K562 (cell line): ENCODE measurements around the gene RIOK3. TPM values are rescaled to one million over a fixed set of nuclear protein-coding genes. Genes with fewer than 3 reads are reported as not detected.
A peak's percentile ranks its signal among the peaks of the same experiment; 100 is the strongest.

ENCODE experiments used
- BCL6 ChIP-seq: fragments of 250-450 bp; sonication (Bioruptor Pico); IDR thresholded peaks from 2 replicates; pipeline ENCODE4 v1.4.0; 2020
- CHD1 ChIP-seq: fragments of 200-600 bp; sonication (generic); IDR thresholded peaks from one replicate; pipeline ENCODE4 v1.6.1; 2012; ENCODE audit warnings: mild to moderate bottlenecking, moderate library complexity, low read length, inconsistent platforms
- CTCFL ChIP-seq: IDR thresholded peaks from 2 replicates; pipeline ENCODE4 v1.6.1; 2011; ENCODE audit warnings: borderline replicate concordance, low read depth, mild to moderate bottlenecking, moderate library complexity, low read length; ENCODE audit not compliant: insufficient read depth, poor library complexity, severe bottlenecking
- ESRRB ChIP-seq: fragments of 250-450 bp; sonication (Bioruptor Pico); IDR thresholded peaks from 2 replicates; pipeline ENCODE4 v1.5.0; 2020; ENCODE audit warnings: mild to moderate bottlenecking, moderate library complexity, borderline replicate concordance
- SMARCA4 ChIP-seq: fragments of 450-650 bp; IDR thresholded peaks from 2 replicates; pipeline ENCODE4 v1.6.1; 2016
- STAT5B ChIP-seq: fragments of 250-450 bp; sonication (Bioruptor Pico); IDR thresholded peaks from 2 replicates; pipeline ENCODE4 v1.8.0; 2021; ENCODE audit warnings: mild to moderate bottlenecking, inconsistent platforms
- TEAD4 ChIP-seq, 2 experiments: sonication (generic) in 1 of 2; formaldehyde crosslinking in 1 of 2; IDR thresholded peaks; 2 replicates each; pipeline versions ENCODE4 v1.6.1 to v1.8.0; 2012 to 2022; ENCODE audit warnings: borderline replicate concordance in 1 of 2, inconsistent platforms in 1 of 2, low read length in 1 of 2, mild to moderate bottlenecking in 1 of 2, missing genetic modification reagents in 1 of 2
- THRA ChIP-seq: fragments of 450-650 bp; IDR thresholded peaks from 2 replicates; pipeline ENCODE4 v1.6.1; 2017; ENCODE audit warnings: mild to moderate bottlenecking, moderate library complexity
- THRB ChIP-seq: fragments of 450-650 bp; formaldehyde crosslinking; conservative IDR thresholded peaks from 2 replicates; pipeline ENCODE4 v1.4.0; 2022; ENCODE audit warnings: mild to moderate bottlenecking, missing genetic modification characterization
- ZNF444 ChIP-seq: fragments of 250-450 bp; sonication (Bioruptor Pico); IDR thresholded peaks from 2 replicates; pipeline ENCODE4 v1.4.0; 2020; ENCODE audit warnings: mild to moderate bottlenecking, moderate library complexity
- ZNF740 ChIP-seq, 3 experiments: fragments of 200-800 bp in 1 of 3; sonication (Bioruptor generic) in 1 of 3; sonication (generic) in 1 of 3; formaldehyde crosslinking in 1 of 3; IDR thresholded peaks; 2 replicates each; pipeline versions ENCODE4 v1.6.1 to v1.8.0; 2016 to 2022; ENCODE audit warnings: mild to moderate bottlenecking in 2 of 3, missing compliant biosample characterization in 2 of 3, missing genetic modification characterization in 2 of 3, missing genetic modification reagents in 1 of 3
- polyA plus RNA-seq, 8 experiments: library from polyadenylated mRNA; depleted of rRNA in 4 of 8; stranded (reverse) in 5 of 8; unstranded in 3 of 8; fragments of >200 nt; fragmentation: Nextera tagmentation in 2 of 8; fragmentation: Illumina TruSeq in 1 of 8; extraction: Ambion mirVana in 2 of 8; extraction: Trizol in 1 of 8; gene quantifications; 2 replicates each; pipeline versions ENCODE4 v1.2.1 to v1.2.3, GENCODE V29; 2011 to 2014; ENCODE audit warnings: inconsistent platforms in 1 of 8, missing spikeins in 1 of 8
- total RNA-seq, 7 experiments: library from RNA; depleted of rRNA in 6 of 7; stranded (reverse); fragments of >200 nt in 6 of 7; fragmentation: Illumina TruSeq in 2 of 7; extraction: Trizol in 2 of 7; gene quantifications; 2 replicates each; pipeline versions ENCODE4 v1.2.1 to v1.2.3, GENCODE V29; 2011 to 2021; ENCODE audit warnings: low replicate concordance in 1 of 7
- TF ChIP-seq, protein P1 (sequence below): sonication (generic); formaldehyde crosslinking; IDR thresholded peaks from 2 replicates; pipeline ENCODE4 v1.8.0; 2022; ENCODE audit warnings: mild to moderate bottlenecking, missing genetic modification reagents
- TF ChIP-seq, protein P2 (sequence below): sonication (generic); formaldehyde crosslinking; IDR thresholded peaks from 2 replicates; pipeline ENCODE4 v1.8.0; 2022; ENCODE audit warnings: mild to moderate bottlenecking, missing genetic modification reagents

RIOK3 gene
- total and polyA plus RNA-seq, 9 of the 15 experiments (the other 6 are each of a cell fraction or from before 2014, with no cell fraction given), result 21.4 to 89.5 (median 62.9) TPM

DNA sequence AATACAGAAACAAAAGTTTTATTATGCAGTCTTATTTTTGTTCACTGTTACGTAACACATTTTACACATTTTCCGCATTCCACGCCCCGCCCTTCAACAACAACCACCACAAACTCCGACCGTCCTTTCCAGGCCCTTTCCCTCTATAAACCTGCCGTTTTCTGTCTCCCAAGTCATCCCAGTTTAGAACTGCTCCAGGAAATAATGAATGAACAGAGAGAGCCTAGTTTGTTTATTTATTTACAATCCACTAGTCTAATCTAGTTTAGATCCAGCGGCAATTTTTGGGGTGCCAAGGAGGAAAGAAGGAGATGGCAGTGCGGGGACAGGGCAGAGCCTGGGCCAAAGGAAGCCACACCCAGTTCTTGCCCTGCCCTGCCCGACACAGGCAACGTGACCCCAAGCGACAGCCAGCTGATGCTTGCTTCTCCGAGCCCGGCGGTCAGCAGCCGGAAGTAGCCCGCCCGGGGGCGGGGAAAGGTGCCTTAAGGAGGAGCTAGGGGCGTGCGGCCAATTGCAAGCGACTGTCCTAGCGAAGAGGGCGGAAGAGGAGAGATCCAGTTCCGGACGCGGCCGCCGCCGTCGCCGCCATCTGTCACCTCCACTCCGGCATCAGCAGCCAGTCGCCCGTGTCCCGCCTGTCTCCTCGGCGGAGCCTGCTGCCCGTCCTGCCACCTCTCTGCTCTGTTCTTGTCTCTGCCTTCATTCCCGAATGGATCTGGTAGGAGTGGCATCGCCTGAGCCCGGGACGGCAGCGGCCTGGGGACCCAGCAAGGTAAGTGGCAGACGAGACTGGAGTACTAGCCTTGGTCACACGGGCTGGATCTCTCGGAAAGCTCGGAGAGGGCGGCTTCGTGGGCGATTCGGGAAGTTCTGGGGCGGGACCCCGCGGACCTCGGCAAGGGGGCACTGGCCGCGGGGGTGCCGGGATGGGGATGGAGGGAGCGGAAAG is at the start of gene RIOK3 (continued):
- TF ChIP-seq THRA, result no peak
- TF ChIP-seq ESRRB (CRISPR knock-in tag), result no peak
- TF ChIP-seq BCL6, result no peak
- TF ChIP-seq, protein P1, sequence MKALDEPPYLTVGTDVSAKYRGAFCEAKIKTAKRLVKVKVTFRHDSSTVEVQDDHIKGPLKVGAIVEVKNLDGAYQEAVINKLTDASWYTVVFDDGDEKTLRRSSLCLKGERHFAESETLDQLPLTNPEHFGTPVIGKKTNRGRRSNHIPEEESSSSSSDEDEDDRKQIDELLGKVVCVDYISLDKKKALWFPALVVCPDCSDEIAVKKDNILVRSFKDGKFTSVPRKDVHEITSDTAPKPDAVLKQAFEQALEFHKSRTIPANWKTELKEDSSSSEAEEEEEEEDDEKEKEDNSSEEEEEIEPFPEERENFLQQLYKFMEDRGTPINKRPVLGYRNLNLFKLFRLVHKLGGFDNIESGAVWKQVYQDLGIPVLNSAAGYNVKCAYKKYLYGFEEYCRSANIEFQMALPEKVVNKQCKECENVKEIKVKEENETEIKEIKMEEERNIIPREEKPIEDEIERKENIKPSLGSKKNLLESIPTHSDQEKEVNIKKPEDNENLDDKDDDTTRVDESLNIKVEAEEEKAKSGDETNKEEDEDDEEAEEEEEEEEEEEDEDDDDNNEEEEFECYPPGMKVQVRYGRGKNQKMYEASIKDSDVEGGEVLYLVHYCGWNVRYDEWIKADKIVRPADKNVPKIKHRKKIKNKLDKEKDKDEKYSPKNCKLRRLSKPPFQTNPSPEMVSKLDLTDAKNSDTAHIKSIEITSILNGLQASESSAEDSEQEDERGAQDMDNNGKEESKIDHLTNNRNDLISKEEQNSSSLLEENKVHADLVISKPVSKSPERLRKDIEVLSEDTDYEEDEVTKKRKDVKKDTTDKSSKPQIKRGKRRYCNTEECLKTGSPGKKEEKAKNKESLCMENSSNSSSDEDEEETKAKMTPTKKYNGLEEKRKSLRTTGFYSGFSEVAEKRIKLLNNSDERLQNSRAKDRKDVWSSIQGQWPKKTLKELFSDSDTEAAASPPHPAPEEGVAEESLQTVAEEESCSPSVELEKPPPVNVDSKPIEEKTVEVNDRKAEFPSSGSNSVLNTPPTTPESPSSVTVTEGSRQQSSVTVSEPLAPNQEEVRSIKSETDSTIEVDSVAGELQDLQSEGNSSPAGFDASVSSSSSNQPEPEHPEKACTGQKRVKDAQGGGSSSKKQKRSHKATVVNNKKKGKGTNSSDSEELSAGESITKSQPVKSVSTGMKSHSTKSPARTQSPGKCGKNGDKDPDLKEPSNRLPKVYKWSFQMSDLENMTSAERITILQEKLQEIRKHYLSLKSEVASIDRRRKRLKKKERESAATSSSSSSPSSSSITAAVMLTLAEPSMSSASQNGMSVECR, result peak; percentile 84
- TF ChIP-seq THRB (CRISPR knock-in tag), result no peak
- no peak for TF ChIP-seq CTCFL
- TF ChIP-seq SMARCA4, result peak; percentile 34; the same call in 1 of the 2 replicates
- TF ChIP-seq STAT5B (CRISPR knock-in tag), result no peak
- peak; percentile 69 for TF ChIP-seq TEAD4 (IDR thresholded peaks at IDR 0.05; ENCODE audit: low read length)
- no peak for TF ChIP-seq TEAD4 (CRISPR knock-in tag; IDR thresholded peaks at IDR 0.05; ENCODE audit: borderline replicate concordance)
- TF ChIP-seq CHD1, result peak; percentile 89
- TF ChIP-seq, protein P2, sequence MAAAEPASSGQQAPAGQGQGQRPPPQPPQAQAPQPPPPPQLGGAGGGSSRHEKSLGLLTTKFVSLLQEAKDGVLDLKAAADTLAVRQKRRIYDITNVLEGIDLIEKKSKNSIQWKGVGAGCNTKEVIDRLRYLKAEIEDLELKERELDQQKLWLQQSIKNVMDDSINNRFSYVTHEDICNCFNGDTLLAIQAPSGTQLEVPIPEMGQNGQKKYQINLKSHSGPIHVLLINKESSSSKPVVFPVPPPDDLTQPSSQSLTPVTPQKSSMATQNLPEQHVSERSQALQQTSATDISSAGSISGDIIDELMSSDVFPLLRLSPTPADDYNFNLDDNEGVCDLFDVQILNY (CRISPR knock-in tag), result no peak
- TF ChIP-seq ZNF444 (CRISPR knock-in tag), result no peak
- no peak for TF ChIP-seq ZNF740 (CRISPR knock-in tag; IDR thresholded peaks at IDR 0.05)
- TF ChIP-seq ZNF740 (tag; IDR thresholded peaks at IDR 0.05), result no peak
